Activated CD8-positive, alpha-beta memory T cell treated with anti-CD3 and anti-CD28 coated beads, Interleukin-2, amount 50 U/mL, for 24 hours (primary cell): ENCODE measurements around the gene ZNF778.
A peak's percentile ranks its signal among the peaks of the same experiment; 100 is the strongest.

Source experiments
- DNase-seq: peaks from one replicate; pipeline ENCODE4 v3.0.0-alpha.2; 2020; ENCODE audit errors: extremely low read depth

The ZNF778 gene

DNA sequence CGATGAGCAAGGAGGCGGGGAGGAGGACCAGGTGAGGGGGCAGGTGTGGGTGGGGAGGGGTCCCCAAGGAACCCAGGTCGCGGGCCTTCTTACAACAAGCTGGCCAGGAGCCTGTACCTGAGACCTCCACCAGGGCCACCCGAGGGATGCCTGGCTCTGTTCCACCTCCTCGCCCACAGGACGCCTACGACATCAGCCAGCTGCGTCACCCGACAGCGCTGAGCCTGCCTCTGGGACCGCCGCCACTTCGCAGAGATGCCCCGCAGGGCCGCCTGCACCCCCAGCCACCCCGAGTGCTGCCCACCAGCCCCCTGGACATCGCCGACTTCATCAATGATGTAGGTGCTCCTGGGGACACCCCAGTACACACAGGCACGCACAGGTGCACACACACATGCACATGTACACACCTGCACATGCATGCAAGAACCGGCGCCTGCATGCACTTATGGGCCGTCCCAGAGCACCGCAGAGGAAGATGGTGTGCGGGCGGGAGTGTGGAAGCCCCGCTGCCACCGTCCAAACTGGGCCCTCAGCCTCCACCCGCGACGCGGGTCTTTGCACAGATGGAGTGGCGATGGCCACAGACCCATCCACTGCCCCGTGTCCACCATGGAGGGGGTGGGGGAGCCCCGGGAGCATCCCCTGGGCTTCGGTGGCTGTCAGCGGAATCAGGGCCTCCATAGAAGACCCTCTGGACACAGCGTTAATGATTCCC is 23.8 kb upstream of the ZNF778 start:
- no peak for DNase-seq

DNA sequence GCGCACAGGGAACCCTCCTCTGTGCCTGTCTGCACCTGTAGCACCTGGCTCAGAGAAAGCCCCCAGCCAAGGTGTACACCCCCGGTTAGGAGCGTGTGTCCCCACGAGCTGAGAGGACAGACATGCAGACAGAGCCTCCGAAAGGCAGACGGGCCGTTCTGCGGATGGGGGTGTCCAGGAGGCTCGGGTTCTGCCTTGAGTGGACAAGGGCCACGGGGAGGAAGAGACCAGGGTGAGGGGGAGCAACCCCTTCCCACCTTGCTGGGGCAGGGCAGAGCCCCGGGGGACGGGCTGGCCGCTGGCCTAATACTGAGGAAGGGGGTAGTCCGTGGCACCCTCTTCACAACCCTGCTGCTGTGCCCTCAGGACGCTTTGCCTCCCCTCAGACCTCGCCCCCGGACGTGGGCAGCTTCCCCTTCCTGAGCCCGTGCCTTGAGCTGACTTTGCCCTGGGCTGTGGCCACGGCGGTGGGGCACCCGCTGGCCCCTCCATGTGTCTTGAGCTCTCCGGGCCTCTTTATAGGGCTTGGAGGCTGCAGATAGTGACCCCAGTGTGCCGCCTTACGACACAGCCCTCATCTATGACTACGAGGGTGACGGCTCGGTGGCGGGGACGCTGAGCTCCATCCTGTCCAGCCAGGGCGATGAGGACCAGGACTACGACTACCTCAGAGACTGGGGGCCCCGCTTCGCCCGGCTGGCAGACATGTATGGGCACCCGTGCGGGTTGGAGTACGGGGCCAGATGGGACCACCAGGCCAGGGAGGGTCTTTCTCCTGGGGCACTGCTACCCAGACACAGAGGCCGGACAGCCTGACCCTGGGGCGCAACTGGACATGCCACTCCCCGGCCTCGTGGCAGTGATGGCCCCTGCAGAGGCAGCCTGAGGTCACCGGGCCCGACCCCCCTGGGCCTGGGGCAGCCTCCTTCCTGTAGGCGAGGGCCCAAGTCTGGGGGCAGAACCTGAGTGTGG is 22.9 kb upstream of the ZNF778 start:
- DNase-seq: no peak

DNA sequence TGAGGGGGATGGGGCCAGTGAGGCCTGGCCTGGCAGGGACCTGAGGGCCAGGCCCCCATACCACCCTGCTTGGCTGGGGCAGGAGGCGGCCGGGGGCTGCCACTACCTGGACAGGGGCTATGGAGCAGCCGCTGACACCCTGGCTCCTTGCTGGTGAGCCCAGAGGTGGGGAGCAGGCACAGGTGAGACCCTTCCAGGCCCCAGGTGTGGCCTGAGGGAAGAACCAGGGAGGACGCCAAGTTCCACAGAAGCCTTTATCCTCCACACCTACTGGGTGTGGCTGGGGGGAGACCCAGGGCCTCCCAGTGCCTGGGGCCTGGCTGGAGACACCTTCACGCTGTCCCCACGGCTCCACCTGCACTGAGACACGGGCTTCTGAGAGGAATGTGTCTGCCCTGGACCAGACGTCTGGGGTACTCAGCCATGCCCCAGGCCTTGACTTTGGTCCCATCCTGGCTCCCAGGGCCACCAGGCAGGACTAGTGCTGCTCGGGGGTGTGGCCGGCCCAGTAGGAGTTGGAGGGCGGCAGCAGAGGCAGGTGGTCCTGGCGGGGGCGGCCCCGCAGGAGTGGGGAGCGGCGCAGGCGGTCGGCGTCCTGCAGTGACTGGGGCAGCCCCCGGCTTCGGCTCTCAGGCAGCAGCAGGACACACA is 21.9 kb upstream of the ZNF778 start:
- no peak for DNase-seq

DNA sequence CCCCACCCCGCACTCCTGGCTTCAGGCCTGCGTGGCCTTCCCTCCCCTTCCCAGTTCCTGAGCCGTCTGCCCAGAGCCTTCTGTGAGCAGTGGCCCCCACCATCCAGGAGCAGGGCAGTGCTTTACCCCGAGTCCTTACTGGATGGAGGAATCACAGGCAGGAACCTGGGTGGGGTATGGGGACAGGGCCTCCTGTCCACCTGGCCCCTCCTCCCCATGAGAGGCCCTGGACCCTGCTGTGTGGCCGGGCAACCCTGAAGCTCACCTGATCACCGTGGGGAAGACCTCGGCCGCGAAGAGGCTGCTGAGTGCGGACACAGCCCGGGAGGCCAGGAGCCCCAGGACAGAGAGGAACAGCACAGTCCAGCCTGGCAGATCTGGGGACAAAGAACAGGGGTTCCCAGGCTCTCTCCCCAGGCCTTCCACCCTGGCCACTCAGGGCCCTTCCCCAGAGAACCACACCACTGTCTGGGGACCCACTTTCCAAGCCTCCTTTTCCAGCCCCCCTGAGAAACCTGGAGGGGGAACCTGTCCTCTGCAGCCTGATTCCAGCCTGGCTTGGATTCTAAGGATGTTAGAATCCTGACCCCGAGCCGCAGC is 20.4 kb upstream of the ZNF778 start:
- no peak for DNase-seq

DNA sequence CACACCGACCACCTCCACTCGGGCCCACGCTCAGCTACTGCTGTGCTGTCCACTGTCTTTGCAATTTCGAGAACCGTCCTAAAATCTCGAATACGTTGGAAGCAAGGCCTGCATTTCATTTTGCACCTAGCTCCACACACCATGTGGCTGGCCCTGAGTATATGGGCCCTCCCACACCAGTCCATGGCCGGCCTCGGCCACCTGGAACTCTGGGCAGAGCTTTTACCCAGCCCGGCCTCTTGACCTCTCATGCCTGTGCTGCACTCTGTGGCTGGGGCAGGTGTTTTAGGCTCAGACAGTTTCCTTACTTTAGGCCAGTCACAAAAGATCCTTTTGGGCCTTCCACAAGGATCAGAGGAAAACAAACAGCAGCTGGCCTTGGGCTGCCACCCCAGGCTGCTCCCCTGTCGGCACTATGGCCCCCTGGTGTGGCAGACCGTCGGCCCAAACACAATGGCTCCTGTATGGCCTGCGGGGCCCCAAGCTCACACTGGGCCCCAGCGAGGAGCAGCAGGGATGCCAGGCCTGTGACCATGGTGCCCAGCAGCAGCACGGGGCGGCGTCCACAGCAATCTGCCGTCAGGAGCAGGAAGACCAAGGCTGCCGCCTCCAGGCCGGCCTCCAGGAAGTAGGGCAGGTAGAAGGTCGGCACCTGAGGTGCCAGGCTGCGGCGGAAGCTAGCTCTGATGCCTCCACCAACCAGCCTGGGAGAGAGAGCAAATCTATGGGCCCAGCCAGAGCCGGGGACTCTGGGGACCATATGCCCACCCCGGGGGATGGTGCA is 19.7 kb upstream of the ZNF778 start:
- no peak for DNase-seq

DNA sequence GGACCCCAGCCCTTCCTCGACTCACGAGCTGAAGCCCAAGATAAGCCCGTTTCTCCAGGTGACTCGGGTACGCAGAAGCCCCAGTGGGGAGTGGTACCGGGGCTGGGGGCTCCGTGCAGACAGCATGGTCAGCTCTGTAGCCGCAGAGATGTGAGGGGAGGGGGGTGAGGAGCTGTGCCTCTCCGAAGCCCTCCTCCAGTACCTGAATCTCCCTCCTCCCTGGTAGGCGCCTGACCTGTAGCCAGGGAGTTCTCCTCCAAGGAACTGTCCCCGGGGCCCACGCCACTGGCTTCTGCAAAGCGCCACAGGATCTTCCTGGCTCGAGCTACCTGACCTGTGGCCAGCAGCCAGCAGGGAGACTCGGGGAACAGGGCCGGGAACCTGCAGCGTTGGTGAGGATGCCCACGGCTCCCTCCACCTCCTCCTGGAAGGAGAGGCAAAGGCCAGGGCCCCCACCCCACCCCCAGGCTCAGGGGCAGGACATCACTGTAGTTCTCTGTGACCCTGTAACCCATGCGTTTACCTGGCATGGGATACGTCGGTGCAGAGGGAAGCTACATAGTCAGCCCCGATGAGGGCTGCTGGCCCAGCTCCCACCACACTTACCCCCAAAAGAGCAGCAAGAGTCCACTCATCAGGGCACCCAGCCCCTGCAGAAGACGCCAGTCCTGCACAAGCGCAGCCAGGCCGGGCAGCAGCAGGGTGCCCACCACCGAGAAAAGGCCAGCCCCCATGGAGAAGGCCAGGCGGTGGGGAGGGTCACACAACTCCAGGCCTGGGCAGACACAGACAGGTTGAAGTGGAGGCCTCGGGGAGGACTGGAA is 18.9 kb upstream of the ZNF778 start:
- DNase-seq: no peak

DNA sequence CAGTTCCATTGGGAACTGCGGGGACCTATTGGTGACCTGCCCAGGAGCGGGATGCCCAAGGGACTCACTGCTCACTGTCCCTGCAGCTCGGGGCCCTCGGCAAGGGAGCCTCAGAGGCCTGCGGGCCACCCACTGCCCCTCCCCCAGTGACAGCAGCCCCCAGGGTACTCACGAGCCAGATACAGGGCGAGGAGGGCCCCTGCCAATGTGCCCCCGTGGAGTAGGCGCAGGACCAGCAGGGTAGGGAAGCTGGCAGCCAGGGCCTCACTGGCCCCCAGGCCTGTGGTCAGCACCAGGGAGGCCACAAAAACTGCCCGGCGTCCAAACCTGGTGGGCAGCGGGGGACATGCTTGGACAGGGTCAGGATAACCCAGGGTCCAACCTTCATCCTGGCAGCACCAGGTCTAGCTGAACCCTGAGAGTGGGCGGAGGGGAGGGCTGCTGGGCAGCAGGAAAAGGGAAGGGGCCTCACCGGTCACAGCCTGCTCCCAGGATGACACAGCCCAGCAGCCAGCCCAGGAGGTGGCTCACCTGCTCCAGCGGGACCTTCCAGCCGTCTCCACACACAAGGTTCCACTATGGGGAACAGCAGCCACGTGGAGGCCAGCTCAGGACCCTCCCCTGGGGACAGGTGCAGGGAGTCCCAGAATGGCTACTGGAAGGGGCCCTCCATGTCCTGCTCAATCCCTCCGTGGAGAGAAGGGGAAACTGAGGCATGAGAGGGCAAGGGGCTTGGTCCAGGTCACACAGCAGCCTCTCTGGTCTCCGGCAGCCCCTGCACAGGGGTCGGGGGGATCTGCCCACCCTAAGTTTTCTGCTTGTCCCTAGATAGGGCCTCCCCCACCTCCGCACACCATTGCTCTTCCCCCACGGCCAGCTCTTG is 18.0 kb upstream of the ZNF778 start:
- DNase-seq: no peak

DNA sequence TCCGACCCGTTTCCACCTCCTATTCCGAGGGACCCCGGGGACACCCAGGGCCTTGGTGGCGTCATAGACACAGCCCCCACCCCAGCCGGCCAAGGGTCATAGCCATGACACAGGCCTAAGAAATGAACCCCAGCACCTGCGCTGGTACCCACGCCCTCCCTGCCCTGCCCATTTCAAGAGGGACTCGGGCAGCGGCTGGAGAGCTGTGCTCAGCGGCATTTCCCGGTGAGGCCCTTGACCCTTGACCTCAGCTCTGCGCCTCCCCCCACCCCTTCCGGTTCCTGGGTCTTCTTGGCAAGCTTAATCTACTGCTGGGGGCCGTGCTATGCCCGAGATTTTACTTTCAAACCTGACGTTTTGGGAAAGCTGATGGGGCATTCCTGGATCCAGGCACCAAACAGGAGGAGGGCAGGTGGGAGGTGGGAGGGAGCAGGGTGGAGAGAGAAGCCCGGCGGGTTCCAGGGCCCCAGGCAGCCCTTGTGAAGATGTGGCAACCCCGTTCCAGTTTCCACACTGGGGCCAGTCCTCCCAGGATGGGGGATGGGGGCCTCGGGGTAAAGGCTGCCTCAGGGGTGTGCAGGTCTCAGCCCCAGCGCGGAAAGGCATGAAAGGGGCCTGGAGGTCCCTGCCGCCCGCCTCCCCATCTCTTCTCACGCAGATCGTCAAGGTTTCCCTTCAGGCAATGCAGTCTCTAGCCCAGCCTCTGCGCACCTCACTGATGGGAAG is 17.2 kb upstream of the ZNF778 start, which contains the start of gene SLC22A31:
TSS of gene SLC22A31 (minus strand) at position 414 of the 726 bp plus-strand sequence. CDS start at position 378, 36 bp downstream.
- no peak for DNase-seq

DNA sequence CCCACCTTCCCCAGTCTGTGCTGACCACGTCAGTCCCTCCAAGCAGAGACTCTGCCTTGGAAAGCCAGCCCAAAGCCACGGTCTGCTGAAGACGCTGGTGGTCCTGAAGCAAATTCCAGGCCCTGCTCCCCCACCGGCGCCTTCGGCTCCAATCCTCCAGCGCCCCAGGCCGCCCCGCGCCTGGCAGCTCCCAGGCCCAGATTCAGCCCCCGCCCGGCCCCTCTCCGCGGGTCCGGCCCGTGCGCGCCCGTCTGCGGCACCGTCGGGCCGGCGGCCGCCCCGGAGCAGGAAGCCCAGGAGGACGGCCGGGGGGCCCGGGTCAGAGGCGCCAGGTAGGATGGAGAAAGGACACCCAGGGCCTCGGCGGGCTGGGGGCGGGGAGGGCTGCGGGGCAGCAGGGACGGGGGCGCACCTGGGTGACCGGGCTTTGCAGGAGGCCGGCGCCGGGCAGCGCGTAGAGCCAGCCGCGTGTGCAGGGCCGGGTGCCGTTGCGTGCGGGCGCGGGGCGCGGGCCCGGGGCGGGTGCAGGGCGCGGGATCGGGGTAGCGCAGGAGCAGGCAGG is 16.6 kb upstream of the ZNF778 start:
- no peak for DNase-seq

DNA sequence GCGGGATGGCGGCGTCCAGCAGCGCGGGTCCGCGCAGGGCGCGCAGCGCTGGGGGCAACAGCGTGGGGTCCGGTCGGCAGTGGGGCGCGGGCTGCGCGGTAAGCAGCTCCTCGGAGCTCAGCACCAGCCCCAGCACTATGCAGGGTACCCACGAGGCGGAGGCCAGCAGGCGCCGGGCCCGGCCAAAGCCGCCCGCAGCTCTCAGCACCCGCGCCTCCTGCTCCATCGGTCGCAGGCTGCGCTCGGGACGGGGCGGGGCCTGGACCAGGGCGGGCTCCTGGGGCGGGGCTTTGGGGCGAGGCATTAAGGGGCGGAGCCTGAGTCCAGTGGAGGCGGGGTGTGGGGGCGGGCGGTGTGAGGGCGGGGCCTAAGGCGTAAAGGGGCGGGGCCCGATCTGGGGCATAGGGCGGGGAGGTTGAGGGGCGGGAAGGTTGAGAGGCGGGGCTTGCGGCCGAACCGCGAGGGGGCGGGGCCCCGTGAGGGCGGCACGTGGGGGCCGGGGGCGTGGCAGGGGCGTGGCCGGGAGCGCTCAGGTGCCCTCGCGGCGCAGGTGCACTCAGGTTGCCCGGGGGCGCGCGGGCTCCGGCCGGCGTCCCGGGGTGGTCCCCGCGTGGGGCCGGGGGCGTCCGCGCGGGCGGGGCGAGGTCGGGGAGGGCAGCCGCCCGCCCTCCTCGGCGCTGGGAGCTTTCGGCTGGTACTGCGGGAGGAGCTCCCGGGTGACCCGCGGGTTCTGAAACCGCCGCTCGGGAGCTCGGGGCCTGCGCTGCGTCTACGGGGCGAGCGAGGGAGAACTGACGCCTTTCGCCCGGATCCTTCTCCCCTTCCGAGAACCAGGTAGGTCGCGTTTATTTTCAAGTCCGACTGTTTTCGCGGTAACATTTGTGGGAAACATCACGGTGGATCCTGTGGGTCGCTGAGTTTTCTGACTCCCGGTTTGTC is 15.8 kb upstream of the ZNF778 start:
- peak; percentile 51 for DNase-seq

DNA sequence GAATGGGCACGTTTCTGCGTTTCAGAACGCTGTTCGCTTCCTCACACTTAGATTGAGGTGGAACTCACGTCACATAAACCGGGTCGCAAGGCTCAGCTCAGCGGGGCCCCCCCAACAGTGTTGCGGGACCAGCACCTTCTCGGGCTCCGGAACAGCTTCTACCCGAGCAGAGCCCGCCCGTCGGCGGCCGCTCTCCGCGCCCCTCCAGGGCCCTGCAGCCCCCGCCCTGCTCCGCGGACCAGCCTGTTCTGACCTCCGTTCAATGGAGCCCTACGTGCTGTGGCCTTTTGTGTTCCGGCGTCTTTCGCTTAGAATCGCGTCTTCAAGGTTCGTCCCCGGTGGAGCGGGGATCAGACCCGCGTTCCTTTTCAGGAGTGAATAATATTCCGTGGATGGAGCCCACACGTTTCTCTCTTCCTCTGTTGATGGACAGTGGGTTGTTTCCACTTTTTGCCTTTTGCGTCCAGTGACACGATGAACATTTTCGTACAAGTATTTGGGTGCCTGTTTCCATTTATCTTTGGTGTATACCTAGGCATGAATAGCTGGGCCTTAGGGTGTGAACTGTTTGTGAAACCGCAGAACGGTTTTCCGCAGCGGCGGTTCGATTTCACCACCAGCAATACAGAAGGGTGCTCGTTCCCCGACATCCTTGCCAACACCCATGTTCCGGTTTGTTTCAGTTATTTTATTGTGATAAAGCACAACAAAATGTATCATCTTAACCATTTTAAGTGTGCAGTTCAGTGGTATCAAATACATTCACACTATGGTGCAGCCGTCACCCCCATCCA is 14.9 kb upstream of the ZNF778 start:
- no peak for DNase-seq

DNA sequence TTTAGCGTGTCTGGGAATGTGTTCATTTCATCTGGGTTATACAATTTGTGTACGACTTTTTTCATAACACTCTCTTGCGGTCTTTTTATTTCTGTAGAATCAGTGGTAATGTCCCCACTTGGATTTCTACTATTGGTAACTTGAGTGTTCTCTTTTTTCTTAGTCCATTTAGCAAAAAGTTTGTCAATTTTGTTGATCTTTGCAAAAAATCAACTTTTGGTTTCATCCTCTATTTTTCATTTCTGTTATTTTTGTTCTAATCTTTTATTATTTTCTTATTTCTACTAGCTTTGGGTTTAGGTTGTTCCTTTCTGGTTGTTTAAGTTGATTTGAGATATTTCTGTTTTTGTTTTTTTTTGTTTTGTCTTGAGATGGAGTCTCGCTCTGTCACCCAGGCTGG is 9.5 kb upstream of the ZNF778 start:
- DNase-seq: no peak

DNA sequence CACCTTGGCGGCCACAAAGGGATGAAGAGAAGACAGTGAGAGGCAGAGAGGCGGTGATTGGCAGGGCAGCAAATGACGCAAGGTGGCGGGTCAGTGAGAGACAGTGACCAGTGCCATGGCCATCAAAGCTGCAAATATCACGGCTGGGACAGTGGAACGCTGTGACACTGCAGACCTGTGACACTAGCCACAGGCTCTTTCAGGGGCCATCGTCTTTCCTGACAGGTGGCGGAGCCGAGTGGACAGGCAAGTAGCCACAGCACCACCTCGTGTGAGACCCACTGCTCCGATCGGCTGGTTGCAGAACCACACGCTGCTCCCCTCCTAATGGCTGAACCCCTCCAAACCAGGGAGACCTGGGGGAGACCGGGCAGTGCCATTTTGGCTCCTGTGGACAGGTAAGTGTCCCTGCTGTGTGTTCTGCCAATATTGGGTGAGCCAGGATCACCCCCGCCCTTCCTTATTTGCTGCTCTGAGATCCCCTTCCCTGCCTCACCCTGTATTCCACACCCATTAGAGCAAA is 7.9 kb upstream of the ZNF778 start:
- no peak for DNase-seq

DNA sequence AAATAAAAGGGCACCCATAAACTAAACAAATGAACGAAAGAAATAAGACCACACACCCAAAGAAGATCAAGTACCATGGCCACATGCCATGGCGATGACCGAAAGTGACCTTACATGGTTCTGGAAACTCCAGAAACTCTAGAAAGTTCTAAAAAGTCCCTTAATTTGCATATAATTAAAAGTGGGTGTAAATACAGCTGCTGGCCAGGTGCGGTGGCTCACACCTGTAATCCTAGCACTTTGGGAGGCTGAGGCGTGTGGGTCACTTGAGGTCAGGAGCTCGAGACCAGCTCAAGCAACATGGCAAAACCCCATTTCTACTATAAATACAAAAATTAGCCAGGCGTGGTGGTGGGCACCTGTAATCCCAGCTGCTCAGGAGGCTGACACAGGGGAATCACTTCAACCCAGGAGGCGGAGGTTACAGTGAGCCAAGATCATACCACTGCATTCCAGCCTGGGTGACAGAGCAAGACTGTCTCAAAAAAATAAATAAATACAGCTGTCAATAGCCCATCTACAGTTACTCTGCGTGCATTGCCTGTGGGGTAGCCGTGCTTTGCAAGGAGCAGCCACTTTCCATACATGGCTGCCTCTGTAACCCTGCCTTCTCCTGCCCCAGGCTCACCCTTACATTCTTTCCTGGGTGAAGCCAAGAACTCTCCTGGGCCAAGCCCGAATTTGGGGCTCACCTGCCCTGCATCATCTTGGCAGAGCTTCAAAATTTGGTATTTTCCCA is 7.2 kb upstream of the ZNF778 start:
- DNase-seq: no peak

DNA sequence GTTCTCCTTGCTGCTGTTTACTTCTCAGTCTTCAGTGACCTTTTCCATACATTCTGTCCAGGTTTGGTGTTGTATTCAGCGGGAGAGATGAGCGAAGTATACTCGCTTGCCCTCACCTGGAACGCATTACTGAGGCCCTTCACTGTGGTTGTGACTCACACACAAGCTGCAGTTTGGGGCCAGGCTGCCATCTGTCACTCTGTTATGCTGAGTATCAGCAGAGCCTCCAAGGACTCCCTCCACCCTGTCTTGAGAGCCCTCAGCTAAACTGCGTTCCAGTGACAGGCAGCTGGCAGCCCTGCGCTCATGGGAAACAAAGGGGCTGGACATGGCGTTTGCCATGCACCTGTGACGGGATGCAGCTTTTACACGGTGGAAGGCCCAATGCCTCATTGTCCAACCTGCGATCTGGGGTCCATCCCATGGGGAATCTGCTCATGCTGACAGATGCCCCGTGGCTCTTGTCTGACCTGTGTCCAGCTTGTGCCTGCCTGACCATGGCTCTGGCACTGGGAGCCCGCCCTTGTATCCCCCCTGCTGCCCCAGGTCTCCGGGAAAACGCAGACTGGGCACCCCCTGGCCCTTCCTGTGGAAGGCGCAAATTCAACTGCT is 6.5 kb upstream of the ZNF778 start:
- no peak for DNase-seq
